ENCODE measurements around the gene BCAR3. TPM values are rescaled to one million over a fixed set of nuclear protein-coding genes. Genes with fewer than 3 reads are reported as not detected.
"Not testable (repeated sequence)": the region's sequence is repeated elsewhere in the genome, so short reads cannot be mapped to it uniquely, and the experiment has no call there.

The BCAR3 gene
- total RNA-seq, 4 donors from 2014 or later: 17.3 to 72.7 (median 54.2) TPM

GRCh38 chr1:93652323-93652949, 29.2 kb downstream of the BCAR3 start:
- Histone ChIP-seq H3K36me3 (no peaks in the 10 kb centered on the region), H3K4me1 (no peaks in the 10 kb centered on the region), H3K27me3 (no peaks in the 10 kb centered on the region), H3K4me3 (no peak overlapping the region), H3K27ac (no peak overlapping the region), H3K9me3 (no peaks in the 10 kb centered on the region)
- DNase-seq: no peak
- no peak for TF ChIP-seq POLR2A (IDR thresholded peaks at IDR 0.05)
- no peak for TF ChIP-seq CTCF (IDR thresholded peaks at IDR 0.05)

- DNase-seq: no peak
- H3K27ac ChIP-seq: no peak overlapping the region
- H3K27me3 ChIP-seq: no peaks in the 10 kb centered on the region
- no peak overlapping the region for H3K4me3 ChIP-seq
- no peak for TF ChIP-seq CTCF (IDR thresholded peaks at IDR 0.05)
- TF ChIP-seq POLR2A (IDR thresholded peaks at IDR 0.05): no peak
- no peaks in the 10 kb centered on the region for H3K36me3 ChIP-seq
- H3K4me1 ChIP-seq: no peaks in the 10 kb centered on the region
- H3K9me3 ChIP-seq: no peaks in the 10 kb centered on the region
Measured at GRCh38 chr1:93651695-93652094, 29.9 kb downstream of the BCAR3 start.

GRCh38 chr1:93650159-93650558, 31.5 kb downstream of the BCAR3 start:
- H3K9me3 ChIP-seq, H3K4me3 ChIP-seq, H3K27me3 ChIP-seq, DNase-seq, H3K4me1 ChIP-seq, H3K27ac ChIP-seq, H3K36me3 ChIP-seq: not testable (repeated sequence)

GRCh38 chr1:93649231-93649630, 32.4 kb downstream of the BCAR3 start:
- Histone ChIP-seq H3K9me3 (no peaks in the 10 kb centered on the region), H3K27me3 (no peaks in the 10 kb centered on the region), H3K4me3 (no peak overlapping the region), H3K36me3 (no peaks in the 10 kb centered on the region), H3K27ac (no peak overlapping the region), H3K4me1 (no peaks in the 10 kb centered on the region)
- DNase-seq: no peak
- TF ChIP-seq POLR2A (IDR thresholded peaks at IDR 0.05): no peak
- TF ChIP-seq CTCF (IDR thresholded peaks at IDR 0.05): no peak

GRCh38 chr1:93648656-93649055, 33.0 kb downstream of the BCAR3 start:
- Histone ChIP-seq H3K4me1 (no peaks in the 10 kb centered on the region), H3K36me3 (no peaks in the 10 kb centered on the region), H3K27ac (no peak overlapping the region), H3K27me3 (no peaks in the 10 kb centered on the region), H3K4me3 (no peak overlapping the region), H3K9me3 (no peaks in the 10 kb centered on the region)
- TF ChIP-seq POLR2A (IDR thresholded peaks at IDR 0.05) (no peak), CTCF (IDR thresholded peaks at IDR 0.05) (no peak)
- DNase-seq: no peak

- Histone ChIP-seq H3K27me3 (no peaks in the 10 kb centered on the region), H3K27ac (no peak overlapping the region), H3K4me3 (no peak overlapping the region), H3K9me3 (no peaks in the 10 kb centered on the region), H3K36me3 (no peaks in the 10 kb centered on the region), H3K4me1 (no peaks in the 10 kb centered on the region)
- TF ChIP-seq POLR2A (IDR thresholded peaks at IDR 0.05): no peak
- TF ChIP-seq CTCF (IDR thresholded peaks at IDR 0.05): no peak
- DNase-seq: no peak
Measured at GRCh38 chr1:93641527-93641926, 40.1 kb downstream of the BCAR3 start.

Data from Peyer's patch (tissue), 4 donors.